NCI-H748 treated with DMSO at 0.1 percent for 48 hours (cell line): ENCODE measurements around the gene KLHL29.

Experiments
- DNase-seq: peaks from one replicate; lab custom pipeline; 2025; lab: John Stamatoyannopoulos, UW

Gene KLHL29

GRCh38 chr2:23532391-23533337 lies 147.7 kb downstream of the KLHL29 start:
- no peak for DNase-seq

GRCh38 chr2:23533338-23533695 lies 148.3 kb downstream of the KLHL29 start:
- no peak for DNase-seq

GRCh38 chr2:23534771-23535170 lies 149.8 kb downstream of the KLHL29 start:
- no peak for DNase-seq

GRCh38 chr2:23536326-23536725 lies 151.3 kb downstream of the KLHL29 start:
- DNase-seq = no peak

DNA sequence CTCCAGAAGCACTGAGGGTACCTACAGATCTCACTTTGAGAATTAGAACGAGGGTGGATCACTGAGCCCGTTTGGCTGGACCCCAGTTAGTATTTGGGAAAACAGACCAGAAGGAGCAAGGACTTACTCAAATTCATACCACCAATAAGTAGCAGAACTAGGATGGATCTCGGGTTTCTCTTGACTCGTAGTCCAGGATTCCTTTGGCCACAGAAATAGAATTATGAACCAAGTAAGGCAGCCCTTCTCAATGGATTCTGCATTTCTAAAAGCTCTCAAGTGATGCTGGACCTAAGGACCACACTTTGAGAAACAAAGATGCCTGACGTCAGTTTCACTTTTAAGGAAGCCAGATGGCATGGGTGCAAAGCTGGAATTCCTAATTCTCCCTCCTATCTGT lies 153.0 kb downstream of the KLHL29 start:
- DNase-seq = no peak

GRCh38 chr2:23538566-23538965 lies 153.6 kb downstream of the KLHL29 start:
- DNase-seq = no peak

DNA sequence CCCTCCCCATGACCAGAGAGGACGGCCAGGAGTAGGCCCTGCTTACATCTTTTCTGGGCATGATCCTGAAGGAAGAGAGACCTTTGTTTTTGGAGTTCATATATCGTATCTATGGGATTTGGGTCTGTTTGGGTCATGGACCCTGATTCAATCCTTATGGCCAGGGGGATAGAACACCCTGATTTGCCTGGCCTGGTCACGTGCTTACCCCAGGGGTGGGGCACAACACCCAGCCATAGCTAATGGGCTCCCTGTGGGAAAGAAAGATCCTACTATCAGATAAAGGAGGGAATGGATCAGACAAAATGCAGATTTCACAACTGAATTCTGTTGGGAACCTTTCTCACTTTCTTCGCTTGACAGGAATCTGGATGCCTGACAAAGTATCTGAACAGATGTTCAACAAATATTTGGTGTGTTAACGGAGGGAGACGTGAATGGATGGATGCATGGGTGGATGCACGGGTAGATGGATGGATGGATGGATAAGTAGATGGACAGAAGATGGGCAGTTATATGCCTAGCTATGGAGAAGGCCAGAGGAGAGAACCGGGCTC lies 155.9 kb downstream of the KLHL29 start:
- no peak for DNase-seq

GRCh38 chr2:23541503-23542229 lies 156.7 kb downstream of the KLHL29 start:
- peak; percentile 81 for DNase-seq

GRCh38 chr2:23542230-23542789 lies 157.3 kb downstream of the KLHL29 start:
- DNase-seq = no peak

DNA sequence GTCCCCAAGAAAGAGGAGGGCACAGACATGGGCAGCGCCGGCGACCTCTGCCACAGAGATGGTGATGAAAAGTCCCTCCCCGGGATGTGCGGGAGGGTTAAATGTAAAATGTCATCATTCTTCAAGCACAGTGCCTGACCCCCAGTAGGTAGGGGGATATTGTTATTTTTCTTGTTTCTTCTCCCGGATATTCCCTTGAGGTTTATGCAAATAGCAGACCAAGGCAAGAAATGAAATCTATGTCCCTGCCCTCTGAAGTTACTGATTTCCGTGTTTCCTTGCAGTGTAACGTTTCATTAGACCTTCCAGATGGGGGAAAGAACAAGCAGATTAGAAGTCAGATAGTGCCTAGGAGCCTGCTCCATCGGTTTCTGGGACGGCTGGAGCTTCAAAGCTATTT lies 158.3 kb downstream of the KLHL29 start:
- no peak for DNase-seq

DNA sequence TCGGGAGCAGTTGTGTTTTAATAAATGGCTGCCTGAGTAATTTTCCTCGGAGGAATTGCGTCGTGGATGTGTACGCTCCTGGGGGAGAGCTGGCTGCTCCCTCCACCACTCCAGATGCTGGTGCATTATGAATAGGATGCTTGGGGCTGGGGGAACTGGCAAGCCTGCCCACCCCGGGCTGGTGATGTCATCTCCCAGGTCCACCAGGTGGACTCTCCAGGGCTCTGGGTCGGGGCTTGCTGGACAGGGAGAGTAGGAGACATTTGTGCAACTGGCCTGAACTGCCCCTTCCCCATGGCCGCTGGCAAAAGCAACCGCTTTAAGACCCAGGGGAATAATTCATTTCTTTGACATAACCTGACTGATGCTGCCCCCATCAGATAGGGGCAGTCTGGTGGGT lies 158.7 kb downstream of the KLHL29 start:
- DNase-seq = no peak

DNA sequence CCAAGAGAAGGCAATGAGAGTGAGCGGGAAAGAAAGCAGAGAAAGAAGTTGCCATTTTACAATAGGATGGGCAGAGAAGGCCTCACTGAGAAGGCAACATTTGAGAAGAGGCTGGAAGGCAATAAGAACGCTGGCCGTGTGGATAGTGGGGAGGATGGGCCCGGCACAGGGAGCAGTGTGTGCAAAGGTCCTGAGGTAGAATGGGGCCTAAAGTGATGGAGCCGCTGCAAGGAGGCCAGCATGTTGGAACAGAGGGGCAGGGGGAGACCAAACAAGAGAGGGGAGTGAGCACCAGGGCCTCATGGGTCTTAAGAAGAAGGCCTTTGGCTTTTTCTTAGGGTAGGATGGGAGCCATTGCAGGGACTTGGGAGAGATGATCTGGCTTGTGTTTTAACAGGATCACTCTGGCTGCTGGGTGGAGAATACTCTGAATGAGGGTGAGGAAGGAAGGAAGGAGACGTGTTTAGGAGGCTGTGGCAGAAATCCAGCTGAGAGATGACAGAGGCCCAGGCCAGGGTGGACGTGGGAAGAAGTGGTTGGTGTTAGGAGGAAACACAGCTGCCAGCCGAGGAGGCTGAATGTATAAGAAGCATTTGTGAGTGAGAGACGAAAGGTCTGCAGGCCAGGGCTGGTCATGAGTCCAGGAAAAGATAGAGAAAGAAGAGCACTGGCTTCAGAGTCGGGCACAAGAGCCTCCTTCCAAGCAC lies 159.8 kb downstream of the KLHL29 start:
- DNase-seq = no peak

DNA sequence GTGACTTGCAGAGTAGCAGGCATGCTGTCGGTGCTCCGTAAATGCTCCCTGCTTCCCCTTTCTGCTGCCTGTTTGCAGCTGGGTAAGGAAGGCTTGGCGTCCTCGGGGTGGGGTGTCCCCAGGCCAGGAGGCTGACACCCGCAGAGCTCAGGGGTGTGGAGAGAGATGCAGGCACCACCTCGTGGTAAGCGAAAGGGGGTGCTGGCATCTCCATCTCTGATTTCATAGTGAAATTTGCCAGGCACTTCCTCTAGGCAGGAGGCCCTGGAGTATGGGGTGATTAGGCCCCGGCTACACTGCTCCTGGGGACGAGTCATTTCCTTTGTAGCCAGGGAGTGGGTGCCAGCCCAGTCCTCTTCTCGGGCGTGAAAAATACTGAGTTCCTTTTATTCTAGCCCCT lies 160.4 kb downstream of the KLHL29 start:
- DNase-seq = no peak

DNA sequence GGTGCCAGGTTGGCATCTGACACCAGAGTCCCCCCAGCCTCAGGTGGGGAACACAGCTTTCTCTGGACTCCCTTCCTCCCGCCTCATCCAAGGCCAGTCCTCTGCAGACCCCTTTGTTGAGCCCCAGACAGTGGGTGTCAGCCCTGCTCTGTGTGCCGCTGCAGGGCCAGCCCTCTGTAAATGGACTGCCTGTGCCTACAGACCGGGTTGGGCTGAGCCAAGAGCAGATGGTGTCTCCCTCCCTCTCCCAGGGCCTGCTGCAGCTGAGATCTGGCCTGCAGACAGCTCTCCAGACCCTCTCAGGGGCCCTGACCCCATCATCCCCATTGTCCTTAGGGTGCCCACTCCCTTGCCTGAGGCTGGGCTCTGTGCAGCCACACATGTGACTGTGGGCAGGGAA lies 160.8 kb downstream of the KLHL29 start:
- no peak for DNase-seq

- no peak for DNase-seq
Measured at GRCh38 chr2:23546913-23547312, 161.9 kb downstream of the KLHL29 start.

DNA sequence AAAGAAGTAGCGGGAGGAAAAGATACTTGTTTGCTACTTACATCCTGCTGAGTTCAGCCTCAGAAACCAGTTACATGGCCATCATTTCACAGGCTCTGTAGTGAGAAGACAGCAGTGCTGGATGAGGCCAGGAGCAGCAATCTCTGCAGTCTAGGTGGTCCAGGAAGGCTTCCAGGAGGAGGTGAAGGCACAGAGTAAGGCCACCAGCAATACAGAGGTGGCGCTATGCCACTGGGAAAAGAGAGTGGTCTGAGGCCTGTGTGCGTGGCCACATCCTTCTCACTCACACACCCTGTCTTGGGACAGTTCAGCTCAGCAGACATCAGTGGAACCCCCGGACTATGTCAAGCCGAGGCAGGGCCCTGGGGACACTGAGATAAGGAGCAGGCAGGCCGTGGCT lies 162.7 kb downstream of the KLHL29 start:
- DNase-seq = no peak

- DNase-seq = no peak
Measured at GRCh38 chr2:23548143-23548769, 163.3 kb downstream of the KLHL29 start.

DNA sequence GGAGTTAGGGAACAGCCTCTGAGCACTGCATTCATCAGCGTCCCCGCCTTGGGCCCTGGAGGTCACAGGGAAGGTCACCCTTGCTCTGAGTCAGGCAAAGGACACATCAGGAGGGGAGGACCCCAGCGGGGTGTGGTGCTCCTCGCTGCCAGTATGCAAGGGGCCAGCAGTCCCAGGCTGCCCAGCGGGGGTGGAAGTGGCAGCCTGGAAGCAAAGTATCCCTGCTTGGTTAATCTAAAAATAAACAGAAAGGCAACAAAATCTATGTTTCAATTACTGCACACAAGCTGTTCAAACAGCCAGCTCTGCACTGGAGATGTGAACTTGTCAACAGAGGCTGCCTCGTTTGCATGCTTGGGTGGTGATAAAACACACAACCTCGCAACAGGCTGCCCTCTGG lies 164.1 kb downstream of the KLHL29 start:
- peak; percentile 66 for DNase-seq

GRCh38 chr2:23549821-23550530 lies 165.0 kb downstream of the KLHL29 start:
- no peak for DNase-seq

GRCh38 chr2:23550553-23550952 lies 165.6 kb downstream of the KLHL29 start:
- no peak for DNase-seq

DNA sequence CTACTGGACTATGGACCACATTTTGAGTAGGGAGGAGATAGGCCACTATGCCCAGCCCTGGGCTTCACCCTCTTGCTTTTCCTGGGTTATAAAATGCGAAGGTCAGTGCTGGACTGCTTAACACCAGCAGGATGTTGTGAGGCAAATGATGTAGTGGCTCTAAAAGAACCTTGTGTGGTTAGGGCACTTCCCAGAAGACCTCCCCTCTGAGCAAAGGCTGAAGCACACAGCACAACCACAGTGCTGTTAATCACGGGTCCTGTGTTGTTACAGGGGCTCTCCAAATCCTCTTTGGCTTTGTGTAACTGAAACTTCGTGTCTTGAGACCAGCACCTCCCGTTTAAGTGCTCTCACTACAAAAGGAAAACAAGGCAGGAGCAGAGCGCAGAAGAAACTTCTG lies 166.9 kb downstream of the KLHL29 start:
- no peak for DNase-seq
